ENCODE results near the gene BOLL.
"Not testable (repeated sequence)": the region's sequence is repeated elsewhere in the genome, so short reads cannot be mapped to it uniquely, and the experiment has no call there.

BOLL gene

DNA sequence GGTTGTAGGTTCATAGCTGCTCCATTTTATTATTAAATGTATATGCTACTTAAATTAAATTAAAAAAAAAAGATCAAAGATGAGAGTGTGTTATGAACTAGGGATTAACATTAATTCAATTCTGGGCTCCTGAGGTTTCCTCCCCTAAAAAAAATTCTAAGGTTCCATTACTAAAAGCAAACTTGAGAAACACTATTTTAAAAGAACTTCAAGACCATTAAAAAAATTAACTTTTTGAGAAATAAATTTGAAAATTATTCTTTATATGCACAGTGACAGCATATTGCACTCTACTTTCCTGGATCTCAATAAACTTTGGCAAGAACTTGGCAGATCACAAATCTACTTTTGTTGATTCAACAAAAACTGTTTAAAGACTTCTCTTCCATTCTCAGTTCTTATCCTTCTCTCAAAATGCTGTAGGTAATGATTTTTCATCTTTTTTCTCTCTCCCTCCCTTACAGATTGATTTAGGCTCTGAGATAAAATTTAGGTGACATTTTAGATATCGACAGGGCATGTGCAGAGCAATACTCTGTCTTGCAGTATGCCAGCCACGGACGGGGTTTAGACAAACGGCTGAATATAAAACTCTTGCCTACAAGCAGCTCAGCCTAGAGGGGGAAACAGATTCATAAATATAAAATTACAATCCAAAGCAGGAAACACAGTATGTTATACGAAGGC, 80.5 kb downstream of the BOLL start:
- peak overlapping the region; percentile 74 for H3K27ac ChIP-seq
- no peak for TF ChIP-seq ZFX (IDR thresholded peaks at IDR 0.05; ENCODE audit: borderline replicate concordance)
- TF ChIP-seq, protein P1, sequence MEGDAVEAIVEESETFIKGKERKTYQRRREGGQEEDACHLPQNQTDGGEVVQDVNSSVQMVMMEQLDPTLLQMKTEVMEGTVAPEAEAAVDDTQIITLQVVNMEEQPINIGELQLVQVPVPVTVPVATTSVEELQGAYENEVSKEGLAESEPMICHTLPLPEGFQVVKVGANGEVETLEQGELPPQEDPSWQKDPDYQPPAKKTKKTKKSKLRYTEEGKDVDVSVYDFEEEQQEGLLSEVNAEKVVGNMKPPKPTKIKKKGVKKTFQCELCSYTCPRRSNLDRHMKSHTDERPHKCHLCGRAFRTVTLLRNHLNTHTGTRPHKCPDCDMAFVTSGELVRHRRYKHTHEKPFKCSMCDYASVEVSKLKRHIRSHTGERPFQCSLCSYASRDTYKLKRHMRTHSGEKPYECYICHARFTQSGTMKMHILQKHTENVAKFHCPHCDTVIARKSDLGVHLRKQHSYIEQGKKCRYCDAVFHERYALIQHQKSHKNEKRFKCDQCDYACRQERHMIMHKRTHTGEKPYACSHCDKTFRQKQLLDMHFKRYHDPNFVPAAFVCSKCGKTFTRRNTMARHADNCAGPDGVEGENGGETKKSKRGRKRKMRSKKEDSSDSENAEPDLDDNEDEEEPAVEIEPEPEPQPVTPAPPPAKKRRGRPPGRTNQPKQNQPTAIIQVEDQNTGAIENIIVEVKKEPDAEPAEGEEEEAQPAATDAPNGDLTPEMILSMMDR (IDR thresholded peaks at IDR 0.05), result no peak

GRCh38 chr2:197700960-197701359, 84.2 kb downstream of the BOLL start:
- no peak overlapping the region for H3K27ac ChIP-seq
- no peak for TF ChIP-seq ZFX (IDR thresholded peaks at IDR 0.05; ENCODE audit: borderline replicate concordance)
- TF ChIP-seq, protein P1 (IDR thresholded peaks at IDR 0.05), result no peak

DNA sequence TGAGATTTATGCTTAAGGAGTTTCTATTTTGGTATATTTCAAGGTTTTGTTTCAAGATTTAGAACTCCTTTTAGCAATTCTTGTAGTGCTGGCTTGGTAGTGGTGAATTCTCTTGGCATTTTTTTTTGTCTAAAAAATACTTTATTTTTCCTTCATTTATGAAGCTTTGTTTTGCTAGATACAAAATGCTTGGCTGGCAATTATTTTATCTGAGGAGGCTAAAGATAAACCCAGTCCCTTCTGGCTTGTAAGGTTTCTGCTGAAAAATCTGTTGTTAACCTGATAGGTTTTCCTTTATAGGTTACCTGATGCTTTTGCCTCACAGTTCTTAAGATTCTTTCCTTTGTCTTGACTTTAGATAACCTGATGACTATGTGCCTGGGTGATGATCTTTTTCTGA, 85.4 kb downstream of the BOLL start:
- H3K27ac ChIP-seq, result not testable (repeated sequence)

DNA sequence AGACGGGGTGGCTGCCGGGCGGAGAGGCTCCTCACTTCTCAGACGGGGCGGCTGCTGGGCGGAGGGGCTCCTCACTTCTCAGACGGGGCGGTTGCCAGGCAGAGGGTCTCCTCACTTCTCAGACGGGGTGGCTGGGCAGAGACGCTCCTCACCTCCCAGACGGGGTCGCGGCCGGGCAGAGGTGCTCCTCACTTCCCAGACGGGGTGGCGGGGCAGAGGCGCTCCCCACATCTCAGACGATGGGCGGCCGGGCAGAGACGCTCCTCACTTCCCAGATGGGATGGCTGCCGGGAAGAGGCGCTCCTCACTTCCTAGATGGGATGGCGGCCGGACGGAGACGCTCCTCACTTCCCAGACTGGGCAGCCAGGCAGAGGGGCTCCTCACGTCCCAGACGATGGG, 88.5 kb downstream of the BOLL start:
- not testable (repeated sequence) for H3K27ac ChIP-seq

- not testable (repeated sequence) for H3K27ac ChIP-seq
Measured at GRCh38 chr2:197695971-197696370, 89.1 kb downstream of the BOLL start.

- not testable (repeated sequence) for H3K27ac ChIP-seq
Measured at GRCh38 chr2:197695206-197695605, 89.9 kb downstream of the BOLL start.

DNA sequence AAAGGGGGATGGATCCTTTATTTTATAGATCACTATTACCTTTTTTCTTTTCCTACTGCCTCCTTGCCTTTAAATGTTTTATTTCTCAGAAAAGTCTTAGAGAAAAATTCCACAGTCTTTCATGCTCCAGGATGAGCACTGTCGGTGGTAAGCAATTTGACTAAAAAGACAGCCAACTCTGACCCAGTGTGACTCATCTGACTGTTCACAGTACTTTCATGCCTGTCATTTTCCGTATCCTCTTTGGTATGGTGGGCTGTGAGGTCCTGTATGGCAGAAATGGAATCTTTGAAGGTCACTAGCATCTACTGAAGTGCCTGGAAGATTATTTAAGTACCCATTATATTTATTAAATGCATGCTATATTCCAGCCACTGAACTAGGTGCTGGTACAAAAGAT, 107.6 kb downstream of the BOLL start:
- H3K27ac ChIP-seq, result no peak overlapping the region

GRCh38 chr2:197677056-197677455, 108.1 kb downstream of the BOLL start:
- TF ChIP-seq, protein P1 (IDR thresholded peaks at IDR 0.05), result no peak
- no peak for TF ChIP-seq ZFX (IDR thresholded peaks at IDR 0.05; ENCODE audit: borderline replicate concordance)
- no peak overlapping the region for H3K27ac ChIP-seq

More for the DNA sequence above, 107.6 kb downstream of the BOLL start:
- TF ChIP-seq ZFX (IDR thresholded peaks at IDR 0.05; ENCODE audit: borderline replicate concordance), result no peak
- TF ChIP-seq, protein P1 (IDR thresholded peaks at IDR 0.05), result no peak
